Measurements from ENCODE around the gene RFNG. TPM values are rescaled to one million over a fixed set of nuclear protein-coding genes. Genes with fewer than 3 reads are reported as not detected.

The RFNG gene
- total RNA-seq, 6 experiments from 2014 or later = 29.9 to 53.3 (median 43.7) TPM

DNA sequence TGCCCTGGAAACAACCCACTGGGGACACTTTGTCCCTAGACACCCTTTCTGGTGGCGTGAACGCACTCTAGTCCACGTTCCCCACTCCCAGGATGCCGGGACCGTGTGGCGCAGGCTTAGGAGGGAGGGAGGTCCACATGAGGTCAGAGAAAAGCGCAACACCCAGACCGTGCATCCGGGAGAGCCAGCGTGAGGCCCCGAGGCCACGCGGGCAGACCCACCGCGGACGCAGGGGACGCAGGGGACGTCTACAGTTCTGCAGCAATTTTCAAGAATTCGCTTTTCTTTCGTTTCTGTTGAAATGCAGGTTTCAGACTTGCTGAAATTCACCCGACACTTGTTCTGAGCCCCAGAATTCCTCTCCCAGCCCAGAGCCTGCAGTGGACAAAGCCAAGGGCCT, 4.7 kb downstream of the RFNG start:
- Histone ChIP-seq H3K36me3 (peaks cover 0 to 3% (median under 1%) of the 10 kb centered on the region in 4 donors), H3K9me3 (no peaks in the 10 kb centered on the region), H3K4me3 (no peak overlapping the region), H3K27me3 (no peaks in the 10 kb centered on the region), H3K4me1 (peaks cover 0 to 17% (median 5%) of the 10 kb centered on the region in 4 donors), H3K27ac (no peak overlapping the region)
- DNase-seq (no peak), ATAC-seq (no peak)
- intact Hi-C loops (cut with DNase I) = no loop called here
- no peak for TF ChIP-seq POLR2A (IDR thresholded peaks at IDR 0.05)
- TF ChIP-seq, protein P1, sequence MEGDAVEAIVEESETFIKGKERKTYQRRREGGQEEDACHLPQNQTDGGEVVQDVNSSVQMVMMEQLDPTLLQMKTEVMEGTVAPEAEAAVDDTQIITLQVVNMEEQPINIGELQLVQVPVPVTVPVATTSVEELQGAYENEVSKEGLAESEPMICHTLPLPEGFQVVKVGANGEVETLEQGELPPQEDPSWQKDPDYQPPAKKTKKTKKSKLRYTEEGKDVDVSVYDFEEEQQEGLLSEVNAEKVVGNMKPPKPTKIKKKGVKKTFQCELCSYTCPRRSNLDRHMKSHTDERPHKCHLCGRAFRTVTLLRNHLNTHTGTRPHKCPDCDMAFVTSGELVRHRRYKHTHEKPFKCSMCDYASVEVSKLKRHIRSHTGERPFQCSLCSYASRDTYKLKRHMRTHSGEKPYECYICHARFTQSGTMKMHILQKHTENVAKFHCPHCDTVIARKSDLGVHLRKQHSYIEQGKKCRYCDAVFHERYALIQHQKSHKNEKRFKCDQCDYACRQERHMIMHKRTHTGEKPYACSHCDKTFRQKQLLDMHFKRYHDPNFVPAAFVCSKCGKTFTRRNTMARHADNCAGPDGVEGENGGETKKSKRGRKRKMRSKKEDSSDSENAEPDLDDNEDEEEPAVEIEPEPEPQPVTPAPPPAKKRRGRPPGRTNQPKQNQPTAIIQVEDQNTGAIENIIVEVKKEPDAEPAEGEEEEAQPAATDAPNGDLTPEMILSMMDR (IDR thresholded peaks at IDR 0.05) = no peak
- 100% methylated on average over 1 of the region's 21 CpGs for WGBS (ENCODE audit: insufficient coverage, low coverage, low lambda C conversion rate, missing lambda C conversion rate)

- DNase-seq = no peak
- peaks cover 0 to 3% (median under 1%) of the 10 kb centered on the region in 4 donors for H3K36me3 ChIP-seq
- peak in 1 of 4 donors; percentile 3 for ATAC-seq
- WGBS (ENCODE audit: insufficient coverage, low coverage, low lambda C conversion rate, missing lambda C conversion rate) = 42% methylated on average over 5 of the region's 14 CpGs
- no peak for TF ChIP-seq POLR2A (IDR thresholded peaks at IDR 0.05)
- TF ChIP-seq, protein P1 (IDR thresholded peaks at IDR 0.05) = no peak
- intact Hi-C loops (cut with DNase I) = no loop called here
- no peak overlapping the region for H3K27ac ChIP-seq
- H3K27me3 ChIP-seq = no peaks in the 10 kb centered on the region
- H3K9me3 ChIP-seq = no peaks in the 10 kb centered on the region
- peaks cover 0 to 22% (median 6%) of the 10 kb centered on the region in 4 donors for H3K4me1 ChIP-seq
- no peak overlapping the region for H3K4me3 ChIP-seq
Measured at GRCh38 chr17:82045936-82046484, 5.6 kb downstream of the RFNG start.

DNA sequence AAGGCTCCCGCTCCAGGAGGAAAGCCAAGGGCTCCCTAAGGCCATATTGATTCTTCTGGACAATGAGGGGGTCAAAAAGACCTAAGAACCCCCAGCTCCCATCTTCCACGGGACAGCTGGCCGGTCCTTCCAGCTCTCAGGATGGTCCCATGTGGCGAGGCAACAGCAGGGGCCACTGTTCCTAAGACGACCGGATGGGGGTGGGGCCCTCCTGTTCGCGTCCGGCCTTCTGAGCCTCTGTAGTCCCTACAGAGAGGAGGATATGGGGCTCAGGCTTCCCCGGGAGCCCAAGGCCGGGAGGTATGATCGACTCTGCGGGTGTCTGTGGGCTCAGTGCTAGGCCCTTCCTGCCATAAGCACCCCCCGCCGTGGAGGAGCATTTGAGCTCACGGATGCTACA, 8.1 kb downstream of the RFNG start:
- Histone ChIP-seq H3K27me3 (no peaks in the 10 kb centered on the region), H3K4me3 (no peak overlapping the region), H3K27ac (no peak overlapping the region), H3K36me3 (peaks cover 0 to 3% (median under 1%) of the 10 kb centered on the region in 4 donors), H3K4me1 (peaks cover 0 to 35% (median 15%) of the 10 kb centered on the region in 4 donors), H3K9me3 (no peaks in the 10 kb centered on the region)
- TF ChIP-seq, protein P1 (IDR thresholded peaks at IDR 0.05) = no peak
- no peak for TF ChIP-seq POLR2A (IDR thresholded peaks at IDR 0.05)
- ATAC-seq (no peak), DNase-seq (no peak)
- WGBS (ENCODE audit: insufficient coverage, low coverage, low lambda C conversion rate, missing lambda C conversion rate) = 82% methylated on average over 9 of the region's 16 CpGs
- intact Hi-C loops (cut with DNase I) = no loop called here

DNA sequence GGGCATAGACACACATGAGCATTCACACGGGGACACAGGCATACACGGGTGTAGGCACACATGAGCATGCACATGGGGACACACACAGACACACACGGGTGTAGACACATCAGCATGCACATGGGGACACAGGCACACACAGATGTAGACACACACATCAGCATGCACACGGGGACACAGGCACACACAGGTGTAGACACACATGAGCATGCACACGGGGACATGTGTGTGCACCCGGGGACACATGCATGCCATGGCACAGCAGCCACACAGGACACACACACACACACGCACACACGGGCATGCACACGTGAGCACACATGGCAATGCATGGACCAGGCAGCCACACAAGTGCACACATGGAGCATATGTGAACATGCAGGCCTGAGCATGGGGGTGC, 9.0 kb downstream of the RFNG start:
- H3K4me3 ChIP-seq = no peak overlapping the region
- TF ChIP-seq POLR2A (IDR thresholded peaks at IDR 0.05) = no peak
- TF ChIP-seq, protein P1 (IDR thresholded peaks at IDR 0.05) = no peak
- ATAC-seq = no peak
- peaks cover 0 to 30% (median 14%) of the 10 kb centered on the region in 4 donors for H3K4me1 ChIP-seq
- H3K9me3 ChIP-seq = no peaks in the 10 kb centered on the region
- no peak overlapping the region for H3K27ac ChIP-seq
- intact Hi-C loops (cut with DNase I) = no loop called here
- DNase-seq = no peak
- no CpG with 5 or more reads among the region's 9 CpGs for WGBS (ENCODE audit: insufficient coverage, low coverage, low lambda C conversion rate, missing lambda C conversion rate)
- H3K27me3 ChIP-seq = no peaks in the 10 kb centered on the region
- peaks cover 0 to 3% (median 0%) of the 10 kb centered on the region in 4 donors for H3K36me3 ChIP-seq

All from right lobe of liver (tissue), 6 donors.